ENCODE measurements around the gene MDM4. TPM values are rescaled to one million over a fixed set of nuclear protein-coding genes. Genes with fewer than 3 reads are reported as not detected.

MDM4 gene
- total and polyA plus RNA-seq, 2 donors (not counting 3 experiments of a cell fraction or from before 2014, with no cell fraction given) = 11.7 to 67.0 TPM

GRCh38 chr1:204503913-204504519, 12.2 kb upstream of the MDM4 start:
- FAIRE-seq = no peak
- Histone ChIP-seq H3K79me2 (ENCODE audit: control insufficient read depth, insufficient read depth, low read length) (no peaks in the 10 kb centered on the region), H2AFZ (ENCODE audit: low read depth, low read length) (peak overlapping the region; percentile 71), H4K20me1 (replicated peaks; ENCODE audit: control insufficient read depth, extremely low read depth, insufficient read depth, low read length) (no peaks in the 10 kb centered on the region), H3K4me2 (ENCODE audit: insufficient read depth, low read length) (peak overlapping the region; percentile 8), H3K9me3 (replicated peaks; ENCODE audit: control insufficient read depth, insufficient read depth, low read length) (no peaks in the 10 kb centered on the region), H3K9ac (replicated peaks; ENCODE audit: extremely low read depth, insufficient read depth, low read length) (peak overlapping the region; percentile 4), H3K4me3 (replicated peaks in 1 of 3; ENCODE audit: insufficient read depth in 1 of 3, low read depth in 1 of 3, low read length in 3 of 3) (no peak overlapping the region), H3K9me1 (replicated peaks; ENCODE audit: control insufficient read depth, extremely low read depth, insufficient read depth, low read length) (no peaks in the 10 kb centered on the region), H3K4me1 (ENCODE audit: control insufficient read depth, extremely low read depth, insufficient read depth, low read length) (peaks cover 26% of the 10 kb centered on the region), H3K27me3 (ENCODE audit: control insufficient read depth in 2 of 2, insufficient read depth in 2 of 2, low read length in 2 of 2) (no peaks in the 10 kb centered on the region), H3K36me3 (ENCODE audit: control insufficient read depth in 2 of 2, extremely low read depth in 1 of 2, insufficient read depth in 2 of 2, low read length in 2 of 2) (no peaks in the 10 kb centered on the region), H3K27ac (ENCODE audit: insufficient read depth, low read depth, low read length) (peak overlapping the region; percentile 21)
- ChIA-PET POLR2A (no interaction called here), CTCF (interaction anchor here (0.7 to 18.3 kb wide), 17 partner anchors 10 to 303 kb away, joined by 3 to 1267 read pairs (median 14); partner anchors contain the start of genes GOLT1A, MDM4 and PIK3C2B)
- TF ChIP-seq GATA2 (IDR thresholded peaks at IDR 0.05; ENCODE audit: insufficient read depth, insufficient read length, low read depth, low read length) (no peak), POLR2A (IDR thresholded peaks at IDR 0.05; ENCODE audit: low read depth, low read length) (no peak), MYC (IDR thresholded peaks at IDR 0.05; ENCODE audit: low read depth, low read length) (no peak), CTCF (IDR thresholded peaks at IDR 0.05; ENCODE audit: extremely low read depth in 1 of 2, insufficient read depth in 1 of 2, low read depth in 1 of 2, low read length in 2 of 2) (no peak), EZH2 (IDR thresholded peaks at IDR 0.05; ENCODE audit: borderline replicate concordance, low read depth, low read length, severe bottlenecking) (no peak)
- intact Hi-C loops (cut with micrococcal nuclease) = loop anchor here (1.0 to 10.0 kb wide), 9 partner anchors 10 to 639 kb away; partner anchors contain the start of genes GOLT1A, PIK3C2B, PPP1R15B and SNRPE
- peak; percentile 74 for DNase-seq (ENCODE audit: low read depth, low spot score)
- BruUV-seq (replicated peaks) = no TSS peak
- dilution Hi-C loops (cut with MboI; ENCODE audit: extremely low pct_ligation_motif_present, low sequenced_read_pairs) = loop anchor here (10.0 kb wide), 1 partner anchor 59 kb away; no protein-coding TSS in a partner anchor

Measured in endothelial cell of umbilical vein (primary cell).